GM18508 (cell line): Measurements from ENCODE around the gene CCDC92.

Experiments
- ATAC-seq: cut with Tn5 transposase; IDR thresholded peaks from one replicate; pipeline ENCODE4 v1.9.1; 2021; ENCODE audit warnings: moderate number of reproducible peaks; ENCODE audit not compliant: insufficient read depth, unreplicated experiment

The CCDC92 gene

DNA sequence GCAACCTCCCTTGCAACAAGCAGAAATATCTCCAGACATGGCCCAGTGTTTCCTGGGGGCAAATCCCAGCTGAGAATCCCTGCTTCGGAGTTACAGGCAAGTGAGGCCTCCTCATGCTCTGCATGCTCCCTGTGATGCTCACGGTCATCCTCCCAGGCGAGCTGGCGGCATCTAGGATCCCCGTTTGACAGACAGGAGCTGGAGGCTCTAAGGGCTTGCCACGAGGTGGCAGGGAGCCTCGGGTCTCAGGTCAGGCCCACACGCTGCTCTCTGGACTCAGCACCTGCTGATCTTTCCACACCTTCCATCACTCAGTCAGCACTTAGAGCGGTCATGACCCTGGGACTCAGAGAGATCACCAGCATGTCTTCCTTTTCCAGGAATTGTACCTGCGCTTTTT is 79.8 kb downstream of the CCDC92 start:
- no peak for ATAC-seq

DNA sequence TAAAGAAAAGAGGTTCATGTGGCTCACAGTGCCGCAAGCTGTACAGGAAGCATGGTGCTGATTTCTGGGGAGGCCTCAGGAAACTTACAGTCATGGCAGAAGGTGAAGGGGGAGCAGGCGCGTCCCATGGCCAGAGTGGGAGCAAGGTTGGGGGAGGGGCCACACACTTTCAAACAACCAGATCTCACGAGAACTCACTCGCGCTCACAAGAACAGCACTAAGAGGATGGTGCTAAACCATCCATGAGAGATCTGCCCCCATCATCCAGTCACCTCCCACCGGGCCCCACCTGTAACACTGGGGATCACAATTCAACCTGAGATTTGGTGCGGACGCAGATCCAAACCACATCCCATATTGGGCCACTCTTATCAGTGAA is 80.5 kb downstream of the CCDC92 start:
- no peak for ATAC-seq

DNA sequence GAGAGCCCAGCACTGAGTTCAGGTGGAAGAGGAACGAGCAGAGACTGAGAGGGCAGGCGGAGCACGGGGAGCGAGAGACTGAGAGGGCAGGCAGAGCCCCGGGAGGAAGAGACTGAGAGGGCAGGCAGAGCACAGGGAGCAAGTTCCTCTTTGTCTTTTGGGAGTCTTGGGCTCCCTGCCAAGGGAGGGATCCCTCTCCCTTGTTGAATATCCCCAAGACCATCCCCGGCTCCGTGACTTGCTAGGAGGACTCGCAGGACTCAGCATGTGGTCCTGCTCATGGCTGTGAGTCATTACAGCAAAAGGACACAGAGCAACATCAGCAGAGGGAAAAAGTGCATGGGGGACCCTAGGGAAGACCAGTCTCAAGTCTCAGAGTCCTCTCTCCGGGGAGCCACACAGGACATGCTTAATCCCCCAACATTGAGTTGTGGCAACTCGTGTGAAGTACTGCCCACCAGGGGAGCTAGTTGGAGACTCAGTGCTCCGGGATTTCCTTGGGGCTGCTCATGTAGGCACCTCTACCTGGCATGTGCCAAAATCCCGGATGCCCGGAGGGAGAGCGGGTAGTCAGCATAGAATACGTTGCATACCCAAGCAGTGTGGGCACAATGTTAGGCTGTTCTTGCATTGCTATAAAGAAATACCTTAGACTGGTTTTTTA is 81.0 kb downstream of the CCDC92 start:
- ATAC-seq: no peak

DNA sequence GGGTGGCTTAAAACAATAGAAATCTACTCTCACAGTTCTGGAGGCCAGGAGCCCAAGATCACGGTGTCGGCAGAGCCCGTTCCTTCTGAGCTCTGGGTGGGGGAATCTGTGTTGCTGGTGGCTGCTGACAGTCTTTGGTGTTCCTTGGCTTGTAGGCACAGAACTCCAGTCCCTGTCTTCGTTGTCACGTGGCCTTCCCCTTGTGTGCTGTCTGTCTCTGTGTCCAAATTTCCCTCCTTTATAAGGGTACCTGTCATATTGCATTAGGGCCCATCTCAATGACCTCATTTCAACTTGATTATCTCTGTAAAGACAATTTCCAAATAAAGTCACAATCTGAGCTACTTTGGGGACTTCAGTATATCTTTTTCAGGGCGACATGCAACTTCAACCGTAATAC is 81.6 kb downstream of the CCDC92 start:
- ATAC-seq: no peak

DNA sequence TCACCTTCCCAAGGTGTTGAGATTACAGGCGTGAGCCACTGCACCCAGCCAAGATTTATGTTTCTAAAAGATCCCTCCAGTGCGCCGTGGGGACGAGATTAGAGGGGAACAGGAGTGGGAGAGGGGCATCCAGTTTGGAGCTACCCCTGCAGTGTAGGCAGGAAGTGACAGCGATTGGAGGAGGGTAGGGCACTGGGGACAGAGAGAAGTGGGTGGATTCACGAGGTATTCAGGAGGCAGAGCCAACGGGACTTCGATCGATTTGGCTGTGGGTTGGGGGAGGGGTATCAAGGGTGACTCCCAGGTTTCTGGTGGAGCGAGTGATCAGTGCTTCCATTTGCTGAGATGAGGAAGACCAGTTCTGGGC is 82.1 kb downstream of the CCDC92 start:
- no peak for ATAC-seq

DNA sequence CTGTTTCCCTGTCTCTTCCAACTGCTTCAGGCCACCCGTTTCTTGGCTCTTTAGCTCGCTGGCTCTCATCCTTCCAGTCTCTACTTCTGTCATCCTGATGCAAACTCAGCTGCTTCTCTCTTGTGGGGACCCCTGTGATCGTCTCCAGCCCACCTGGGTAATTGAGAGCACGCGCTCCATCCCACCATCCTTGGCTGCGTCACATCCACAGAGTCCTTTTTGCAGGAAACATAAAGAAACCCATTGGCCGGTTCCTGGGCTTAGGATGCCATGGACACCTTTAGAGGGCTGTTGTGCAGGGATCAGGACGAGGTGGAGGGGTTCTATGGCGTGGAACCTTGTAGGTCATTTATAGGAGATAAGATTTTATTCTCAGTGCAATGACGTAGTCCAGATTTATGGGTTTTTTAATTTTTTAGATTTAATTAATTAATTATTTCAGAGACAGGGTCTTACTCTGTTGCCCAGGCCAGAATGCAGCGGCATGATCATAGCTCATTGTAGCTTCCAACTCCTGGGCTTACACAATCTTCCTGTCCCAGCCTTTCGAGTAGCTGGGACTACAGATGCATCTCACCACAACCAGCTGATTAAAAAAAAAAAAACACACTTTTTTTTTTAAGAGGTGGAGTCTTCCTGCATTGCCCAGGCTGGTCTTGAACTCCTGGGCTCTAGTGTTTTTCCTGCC is 82.6 kb downstream of the CCDC92 start:
- ATAC-seq: no peak

DNA sequence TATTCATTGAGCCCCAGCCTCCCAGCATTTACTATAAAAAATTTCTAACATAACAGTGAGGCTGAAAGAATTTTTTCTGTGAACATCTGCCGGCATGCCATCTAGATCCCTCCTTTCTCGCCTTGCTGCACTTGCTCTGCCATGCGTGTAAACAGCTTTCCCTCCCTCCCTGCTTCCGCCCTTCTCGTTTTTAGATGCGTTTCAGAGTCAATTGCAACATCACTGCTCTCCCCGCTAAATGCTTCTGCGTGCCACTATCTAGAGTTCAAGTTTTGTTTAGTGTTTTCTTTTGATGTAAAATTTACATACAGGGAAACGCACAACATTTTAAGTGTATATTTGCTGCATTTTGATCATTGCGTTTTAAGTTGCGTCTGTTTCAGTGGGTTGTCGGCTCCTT is 83.6 kb downstream of the CCDC92 start:
- no peak for ATAC-seq

DNA sequence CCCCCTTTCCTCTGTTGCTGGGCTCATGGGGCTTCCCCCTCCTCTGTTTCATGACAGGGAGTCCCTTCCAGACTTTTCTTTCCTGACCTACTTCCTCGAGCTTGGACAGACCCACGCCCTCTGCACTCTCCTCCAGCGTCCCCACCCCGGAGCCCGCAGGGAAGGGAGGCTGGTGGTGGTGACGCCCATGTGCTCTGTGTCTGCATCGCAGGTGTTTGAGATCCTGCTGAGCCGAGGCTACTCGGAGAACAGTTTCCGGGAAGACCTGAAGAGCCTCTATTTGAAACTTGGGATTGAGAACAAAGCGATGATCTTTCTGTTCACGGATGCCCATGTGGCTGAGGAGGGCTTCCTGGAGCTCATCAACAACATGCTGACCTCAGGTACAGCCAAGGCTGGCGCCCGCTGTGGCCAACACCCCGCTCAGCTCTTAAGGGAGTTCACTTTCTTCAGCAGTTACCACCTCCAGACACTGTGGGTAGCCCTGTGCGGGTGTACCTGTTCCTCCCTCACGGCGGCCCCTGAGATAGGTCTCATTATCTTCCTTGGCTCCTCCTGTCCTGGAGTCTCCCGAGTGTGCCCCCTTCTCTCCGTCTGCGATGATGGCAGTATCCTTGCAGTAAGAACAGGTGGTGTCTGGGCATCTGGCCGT is 85.6 kb downstream of the CCDC92 start:
- no peak for ATAC-seq

DNA sequence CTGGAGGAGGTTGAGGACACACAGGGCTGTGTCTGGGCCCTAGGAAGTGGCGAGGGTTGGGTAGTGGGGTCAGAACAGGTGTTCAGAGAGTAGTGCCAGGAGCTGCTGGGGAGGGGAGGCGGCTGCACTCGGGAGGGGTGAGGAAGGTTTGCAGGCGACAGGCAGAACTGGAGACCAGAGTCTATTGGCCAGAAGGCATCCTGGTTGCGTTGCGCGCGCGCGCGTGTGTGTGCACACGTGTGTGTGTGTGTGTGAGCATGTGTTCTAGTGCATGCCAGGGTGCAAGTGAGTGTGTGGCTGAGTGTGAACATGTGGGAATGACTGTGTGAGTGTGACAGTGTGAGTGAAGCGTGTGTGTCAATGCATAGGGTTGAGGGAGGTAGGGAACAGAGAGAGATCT is 86.4 kb downstream of the CCDC92 start:
- no peak for ATAC-seq
